HG03064 (cell line): ENCODE data around the gene FN3K.

Source experiments
- ATAC-seq: cut with Tn5 transposase; IDR thresholded peaks from one replicate; pipeline ENCODE4 v1.9.1; 2021; ENCODE audit warnings: low read depth; ENCODE audit not compliant: unreplicated experiment

The FN3K gene

GRCh38 chr17:82734987-82735866, at the start of gene FN3K:
FN3K (plus strand) TSS chr17:82735615; CDS start chr17:82735637, 22 bp downstream.
- no peak for ATAC-seq

DNA sequence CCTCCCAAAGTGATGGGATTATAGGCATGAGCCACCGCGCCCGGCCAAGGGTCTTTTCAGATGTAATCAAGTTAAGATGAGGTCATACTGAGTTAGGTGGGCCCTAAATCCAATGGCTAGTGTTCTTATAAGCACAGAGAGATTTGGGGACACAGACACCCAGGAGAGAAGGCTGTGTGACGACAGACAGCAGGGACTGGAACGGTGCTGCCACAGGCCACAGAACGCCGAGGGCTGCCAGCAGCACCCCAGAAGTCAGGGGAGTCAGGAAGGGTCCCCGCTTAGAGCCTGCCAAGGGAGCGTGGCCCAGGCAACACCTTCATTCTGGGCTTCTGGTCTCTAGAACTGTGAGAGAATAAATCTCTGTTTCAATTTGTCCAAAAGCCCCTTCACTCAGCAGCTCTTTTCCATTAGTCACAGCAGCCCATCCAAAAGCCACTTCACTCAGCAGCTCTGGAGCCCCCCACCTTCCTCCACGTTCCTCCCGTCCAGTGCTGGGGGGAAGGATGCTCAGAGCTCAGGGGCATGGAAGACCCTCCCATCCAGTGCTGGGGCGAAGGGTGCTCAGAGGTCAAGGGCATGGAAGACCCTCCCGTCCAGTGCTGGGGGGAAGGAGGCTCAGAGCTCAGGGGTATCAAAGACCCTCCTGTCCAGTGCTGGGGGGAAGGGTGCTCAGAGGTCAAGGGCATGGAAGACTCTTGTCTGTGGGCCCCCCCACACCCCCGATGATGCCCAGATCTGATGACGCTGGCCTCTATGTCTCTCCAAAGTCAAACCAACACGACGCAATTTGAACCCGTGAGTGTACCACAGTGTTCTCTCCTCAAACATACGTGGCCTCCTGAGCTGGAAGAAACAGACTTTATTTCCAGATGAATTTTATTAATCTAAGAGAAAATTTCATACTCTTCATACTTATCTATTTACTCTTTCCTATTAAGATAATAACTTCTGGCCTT, 48.8 kb upstream of the FN3K start:
- ATAC-seq: no peak

- ATAC-seq: no peak
Measured at GRCh38 chr17:82687375-82687861, 48.0 kb upstream of the FN3K start.

DNA sequence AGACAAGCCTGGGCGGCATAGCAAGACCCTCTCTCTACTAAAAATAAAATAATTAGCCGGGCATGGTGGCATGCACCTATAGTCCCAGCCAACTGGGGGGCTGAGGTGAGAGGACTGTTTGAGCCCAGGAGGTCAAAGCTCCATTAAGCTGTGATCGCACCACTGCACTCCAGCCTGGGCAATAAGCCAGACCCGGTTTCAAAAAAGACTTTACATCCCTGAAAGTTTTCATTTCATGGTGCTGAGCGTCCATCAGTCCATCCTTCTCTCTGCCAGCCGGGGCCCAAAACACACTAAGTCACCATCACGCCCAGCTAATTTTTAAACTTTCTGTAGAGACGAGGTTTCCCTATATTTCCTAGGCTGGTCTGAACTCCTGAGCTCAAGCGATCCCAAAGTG, 47.5 kb upstream of the FN3K start:
- no peak for ATAC-seq

DNA sequence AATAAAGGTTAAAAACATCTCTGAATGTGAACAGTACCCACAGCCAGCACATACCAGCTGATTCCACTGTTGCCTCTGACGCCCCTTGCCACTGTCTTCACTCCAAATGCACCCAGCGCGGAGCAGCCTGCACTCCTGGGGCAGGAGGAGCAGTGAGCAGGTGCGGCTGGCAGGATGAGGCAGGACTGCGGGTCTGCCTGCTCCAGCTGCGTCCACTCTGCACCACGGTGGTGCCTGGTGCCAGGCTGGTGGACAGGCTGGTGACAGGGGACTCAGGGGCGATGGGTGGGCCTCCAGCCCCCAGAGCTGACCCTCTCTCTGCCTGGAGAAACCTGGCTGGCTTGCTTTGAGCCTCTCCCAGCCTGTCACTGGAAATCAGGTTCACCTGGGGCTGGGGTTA, 46.3 kb upstream of the FN3K start:
- no peak for ATAC-seq

- no peak for ATAC-seq
Measured at GRCh38 chr17:82690786-82691489, 44.5 kb upstream of the FN3K start.

- ATAC-seq: no peak
Measured at GRCh38 chr17:82691714-82692113, 43.7 kb upstream of the FN3K start.

GRCh38 chr17:82692268-82692667, 43.1 kb upstream of the FN3K start:
- no peak for ATAC-seq

DNA sequence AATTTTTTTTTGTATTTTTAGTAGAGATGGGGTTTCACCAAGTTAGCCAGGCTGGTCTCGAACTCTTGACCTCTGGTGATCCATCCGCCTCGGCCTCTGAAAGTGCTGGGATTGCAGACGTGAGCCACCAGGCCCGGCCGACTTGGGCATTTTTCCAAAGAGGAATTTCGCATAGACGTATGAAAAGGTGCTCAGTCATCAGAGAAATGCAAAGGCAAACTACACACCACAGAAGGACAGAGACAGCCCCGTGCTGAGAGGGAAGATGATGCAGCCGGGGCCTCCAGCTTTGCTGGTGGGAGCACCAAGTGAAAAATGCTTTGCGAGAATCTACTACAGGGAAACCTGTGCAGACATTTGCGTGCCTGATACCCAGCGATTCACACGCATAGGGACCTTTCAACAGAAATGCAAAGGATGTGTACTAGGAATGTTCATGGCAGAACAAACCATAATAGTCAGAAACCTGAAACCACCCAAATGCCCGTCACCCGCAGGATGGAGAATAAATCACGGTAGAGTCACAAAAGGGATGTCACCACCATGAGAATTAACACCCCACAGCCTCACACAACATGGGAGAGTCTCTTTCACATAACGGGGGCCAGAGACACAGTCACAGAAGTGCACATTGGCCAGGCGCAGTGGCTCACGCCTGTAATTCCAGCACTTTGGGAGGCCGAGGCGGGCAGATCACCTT, 42.1 kb upstream of the FN3K start:
- no peak for ATAC-seq

DNA sequence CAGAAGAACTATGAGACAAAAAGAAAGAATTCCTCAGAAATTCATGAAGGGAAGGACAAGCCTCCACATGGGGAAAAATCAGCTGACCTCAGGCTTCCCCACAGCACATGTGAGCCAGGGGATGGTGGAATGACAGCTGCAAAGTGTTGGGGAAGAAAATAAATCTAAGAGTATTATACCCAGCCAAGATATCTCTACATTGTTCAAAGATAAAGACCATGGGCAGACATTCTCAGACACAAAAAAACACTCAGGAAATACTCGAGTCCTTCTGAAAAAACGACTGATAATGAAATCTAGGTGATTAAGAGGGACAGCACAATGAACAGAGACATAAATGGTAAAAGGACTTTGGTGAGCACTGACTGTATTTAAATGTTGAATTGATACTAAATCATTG, 40.8 kb upstream of the FN3K start:
- ATAC-seq: no peak

- no peak for ATAC-seq
Measured at GRCh38 chr17:82696259-82696658, 39.2 kb upstream of the FN3K start.

GRCh38 chr17:82696916-82697807, 38.3 kb upstream of the FN3K start:
- no peak for ATAC-seq

DNA sequence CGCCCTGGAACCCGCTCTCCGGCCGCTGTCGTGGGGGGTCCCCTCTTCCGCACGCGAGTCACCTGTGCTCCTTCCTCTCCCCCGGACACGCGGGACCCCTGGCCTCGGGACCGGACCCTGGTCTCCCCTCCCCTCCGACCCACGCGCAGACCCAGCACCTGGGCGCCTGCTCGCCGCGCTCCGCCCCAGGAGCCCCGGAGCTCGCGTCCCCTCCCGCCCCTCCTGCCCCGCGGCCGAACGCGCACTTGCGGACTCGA, 37.7 kb upstream of the FN3K start:
- no peak for ATAC-seq

- ATAC-seq: peak; percentile 86
Measured at GRCh38 chr17:82698065-82698973, 37.1 kb upstream of the FN3K start, which contains the start of gene RAB40B. RAB40B (minus strand) TSS chr17:82698698; CDS start chr17:82698596, 102 bp downstream.

DNA sequence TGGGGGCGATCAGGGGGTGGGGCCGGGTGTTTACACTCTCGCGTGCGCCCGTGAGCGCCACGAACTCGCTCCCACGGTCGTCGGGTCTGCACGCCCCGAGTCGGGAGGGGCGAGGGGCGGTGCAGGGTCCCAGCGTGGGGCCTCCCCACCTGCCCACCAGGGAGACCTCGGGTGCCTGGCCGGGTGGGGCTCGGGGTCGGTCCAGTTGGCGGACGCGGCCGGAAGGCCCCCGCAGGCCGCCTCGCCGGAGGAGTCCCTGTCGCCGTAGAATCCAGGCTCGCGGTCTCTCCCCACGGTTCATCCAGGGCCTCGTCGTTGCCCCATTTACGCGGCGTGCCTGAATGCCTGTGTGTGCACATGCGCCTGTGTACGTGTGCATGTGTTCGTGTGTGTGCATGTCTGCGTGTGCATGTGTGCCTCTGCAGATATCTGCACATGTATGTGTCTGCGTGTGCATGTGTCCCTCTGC, 36.4 kb upstream of the FN3K start:
- ATAC-seq: no peak

GRCh38 chr17:82699551-82699950, 35.9 kb upstream of the FN3K start:
- no peak for ATAC-seq

GRCh38 chr17:82702231-82702927, 33.0 kb upstream of the FN3K start:
- no peak for ATAC-seq
